OCI-LY7 (cell line): Measurements from ENCODE around the gene ASIP. TPM values are rescaled to one million over a fixed set of nuclear protein-coding genes. Genes with fewer than 3 reads are reported as not detected.

ENCODE experiments used
- BruUV-seq: library from RNA; stranded (reverse); fragments of 400-500 nt; replicated peaks from 2 replicates; lab custom pipeline; 2021; lab: Mats Ljungman, UMichigan
- CTCF ChIA-PET: fragments of 300-600 bp; sonication (Branson Sonifier 250); formaldehyde crosslinking; loops from one replicate; lab custom pipeline; 2022; ENCODE audit warnings: antibody characterized with exemption; ENCODE audit not compliant: unreplicated experiment; lab: Charles Lee
- POLR2A ChIA-PET: fragments of 300-600 bp; sonication (Branson Sonifier 250); formaldehyde crosslinking; loops from one replicate; lab custom pipeline; 2022; ENCODE audit warnings: antibody characterized with exemption; lab: Charles Lee
- DNase-seq: peaks from one replicate; pipeline ENCODE4 v3.0.0-alpha.2; 2015; ENCODE audit warnings: low spot score
- H2AFZ ChIP-seq: fragments of 200-600 bp; sonication (generic), shearing (Covaris generic); 2 replicates; pipeline ENCODE4 v1.6.1; 2014; ENCODE audit warnings: mild to moderate bottlenecking, antibody characterized with exemption, low read length, moderate library complexity
- H3K27ac ChIP-seq: fragments of 200-600 bp; sonication (generic); 2 replicates; pipeline ENCODE4 v1.5.1; 2014; ENCODE audit warnings: mixed run types, low read depth, mild to moderate bottlenecking, moderate library complexity, low read length, inconsistent platforms; ENCODE audit not compliant: poor library complexity, severe bottlenecking
- H3K36me3 ChIP-seq: fragments of 200-600 bp; sonication (generic); 2 replicates; pipeline ENCODE4 v1.6.1; 2014; ENCODE audit warnings: mild to moderate bottlenecking, antibody characterized with exemption, low read length, moderate library complexity, mixed read lengths; ENCODE audit not compliant: insufficient read depth
- H3K4me1 ChIP-seq: fragments of 200-600 bp; sonication (generic); 2 replicates; pipeline ENCODE4 v1.5.1; 2014; ENCODE audit warnings: mild to moderate bottlenecking, low read length; ENCODE audit not compliant: insufficient read depth, poor library complexity, severe bottlenecking
- H3K4me2 ChIP-seq: fragments of 200-600 bp; sonication (generic); 2 replicates; pipeline ENCODE4 v1.6.1; 2014; ENCODE audit warnings: mild to moderate bottlenecking, low read length
- H3K4me3 ChIP-seq: fragments of 200-600 bp; sonication (generic); 2 replicates; pipeline ENCODE4 v1.5.1; 2014; ENCODE audit warnings: mild to moderate bottlenecking, low read depth, low read length; ENCODE audit not compliant: poor library complexity, severe bottlenecking
- H3K79me2 ChIP-seq: fragments of 200-600 bp; sonication (generic); 2 replicates; pipeline ENCODE4 v1.6.1; 2016; ENCODE audit warnings: low read depth, mild to moderate bottlenecking, low read length, moderate library complexity, mixed read lengths; ENCODE audit not compliant: insufficient read depth
- H3K9me2 ChIP-seq: fragments of 200-600 bp; sonication (generic); 2 replicates; pipeline ENCODE4 v1.6.1; 2016; ENCODE audit warnings: mild to moderate bottlenecking, low read length, mixed read lengths; ENCODE audit not compliant: insufficient read depth
- H3K9me3 ChIP-seq: fragments of 200-600 bp; sonication (generic); 2 replicates; pipeline ENCODE4 v1.6.1; 2014; ENCODE audit warnings: mild to moderate bottlenecking, mixed run types, low read length, mixed read lengths
- H4K20me1 ChIP-seq: fragments of 200-600 bp; sonication (generic); 2 replicates; pipeline ENCODE4 v1.6.1; 2014; ENCODE audit warnings: mild to moderate bottlenecking, antibody characterized with exemption, low read length, moderate library complexity, mixed read lengths; ENCODE audit not compliant: insufficient read depth
- CTCF ChIP-seq: fragments of 200-600 bp; sonication (generic); conservative IDR thresholded peaks from 2 replicates; pipeline ENCODE4 v1.5.1; 2014; ENCODE audit warnings: mild to moderate bottlenecking, antibody characterized with exemption, low read length, moderate library complexity, mixed read lengths
- EZH2phosphoT487 ChIP-seq: fragments of 200-600 bp; sonication (generic); IDR thresholded peaks from 2 replicates; pipeline ENCODE4 v1.6.1; 2018; ENCODE audit warnings: low read depth, borderline replicate concordance, mild to moderate bottlenecking, mixed run types, antibody characterized with exemption, low read length, moderate library complexity, mixed read lengths
- intact Hi-C: fragments of 100-400 bp; cut with micrococcal nuclease; formaldehyde crosslinking; loops from one replicate; pipeline ENCODE4 v1.10.0; 2022; ENCODE audit not compliant: unreplicated experiment
- total RNA-seq, 2 experiments: library from RNA; depleted of rRNA in 1 of 2; stranded (reverse); fragments of >200 nt in 1 of 2; shearing (Covaris generic) in 1 of 2; gene quantifications; 2 replicates each; pipeline ENCODE4 v1.2.3, GENCODE V29; 2014 to 2022

Gene ASIP
- total RNA-seq, 2 experiments from 2014 or later = 0.32 to 0.82 TPM

GRCh38 chr20:34292496-34292895 is 51.3 kb downstream of the ASIP start:
- Histone ChIP-seq H3K36me3 (peaks cover 97% of the 10 kb centered on the region), H3K4me2 (no peak overlapping the region), H3K9me3 (no peaks in the 10 kb centered on the region), H3K27ac (no peak overlapping the region), H3K9me2 (no peaks in the 10 kb centered on the region), H3K4me1 (no peaks in the 10 kb centered on the region), H4K20me1 (no peaks in the 10 kb centered on the region), H2AFZ (no peak overlapping the region), H3K4me3 (no peak overlapping the region), H3K79me2 (peaks cover 23% of the 10 kb centered on the region)
- POLR2A ChIA-PET = no interaction called here
- TF ChIP-seq EZH2phosphoT487 = no peak
- no peak for TF ChIP-seq CTCF
- no TSS peak for BruUV-seq
- CTCF ChIA-PET = no interaction called here
- DNase-seq = no peak
- intact Hi-C loops = no loop called here

DNA sequence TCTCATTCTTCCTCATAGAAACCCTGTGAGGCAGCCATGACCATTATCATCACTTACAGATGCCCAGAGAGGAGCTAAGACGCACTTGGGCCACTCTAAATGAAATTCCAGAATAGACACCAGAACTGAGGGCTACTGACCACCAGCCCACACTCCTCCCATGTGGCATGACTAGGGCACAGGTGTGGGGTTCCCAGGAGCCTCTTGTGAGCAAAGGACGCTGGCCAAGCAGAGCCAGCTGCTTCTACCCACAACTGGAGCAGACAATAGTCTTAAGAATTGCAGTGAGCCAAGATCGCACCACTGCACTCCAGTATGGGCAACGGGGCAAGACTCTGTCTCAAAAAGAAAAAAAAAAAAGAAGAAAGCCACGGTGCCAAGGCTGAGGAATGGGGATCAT is 51.9 kb downstream of the ASIP start:
- no peak overlapping the region for H3K4me2 ChIP-seq
- no peaks in the 10 kb centered on the region for H4K20me1 ChIP-seq
- no TSS peak for BruUV-seq
- peaks cover 29% of the 10 kb centered on the region for H3K79me2 ChIP-seq
- H3K9me2 ChIP-seq = no peaks in the 10 kb centered on the region
- H3K4me3 ChIP-seq = no peak overlapping the region
- no peak for DNase-seq
- intact Hi-C loops = no loop called here
- H3K27ac ChIP-seq = no peak overlapping the region
- H2AFZ ChIP-seq = no peak overlapping the region
- ChIA-PET POLR2A (interaction anchor here (0.6 kb wide), 1 partner anchor 280 kb away, joined by 4 read pairs; no protein-coding TSS in a partner anchor), CTCF (no interaction called here)
- peaks cover 94% of the 10 kb centered on the region for H3K36me3 ChIP-seq
- H3K4me1 ChIP-seq = no peaks in the 10 kb centered on the region
- TF ChIP-seq CTCF (no peak), EZH2phosphoT487 (no peak)
- H3K9me3 ChIP-seq = no peaks in the 10 kb centered on the region

DNA sequence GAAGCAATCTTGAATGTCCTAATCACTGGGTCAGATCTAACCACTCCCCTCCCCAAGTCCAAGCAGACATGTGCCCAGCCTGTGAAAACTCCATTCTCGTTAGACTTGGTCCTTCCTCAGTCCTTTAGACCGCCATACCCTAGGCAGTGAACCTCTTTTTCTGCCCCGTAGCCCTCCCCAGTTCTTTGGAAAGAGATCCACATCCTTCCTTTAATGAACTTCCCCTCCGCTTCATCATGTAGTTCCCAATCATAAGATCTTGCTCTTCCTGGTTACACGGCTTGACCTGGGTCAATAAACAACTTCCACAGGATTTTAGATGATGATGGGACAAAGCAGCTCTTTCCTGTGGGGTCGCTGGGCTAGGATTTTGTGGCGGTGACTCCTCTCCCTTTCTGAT is 52.4 kb downstream of the ASIP start:
- BruUV-seq = TSS peak; percentile 38
- ChIA-PET CTCF (no interaction called here), POLR2A (interaction anchor here (0.6 kb wide), 1 partner anchor 281 kb away, joined by 4 read pairs; no protein-coding TSS in a partner anchor)
- H2AFZ ChIP-seq = no peak overlapping the region
- no peak overlapping the region for H3K4me3 ChIP-seq
- H3K27ac ChIP-seq = no peak overlapping the region
- H3K36me3 ChIP-seq = peaks cover 89% of the 10 kb centered on the region
- no peak for TF ChIP-seq CTCF
- no peak for TF ChIP-seq EZH2phosphoT487
- H3K4me1 ChIP-seq = no peaks in the 10 kb centered on the region
- peaks cover 31% of the 10 kb centered on the region for H3K79me2 ChIP-seq
- no peaks in the 10 kb centered on the region for H3K9me2 ChIP-seq
- DNase-seq = no peak
- H3K9me3 ChIP-seq = no peaks in the 10 kb centered on the region
- H3K4me2 ChIP-seq = no peak overlapping the region
- H4K20me1 ChIP-seq = no peaks in the 10 kb centered on the region
- intact Hi-C loops = no loop called here
